NCI-H345 treated with DMSO at 0.1 percent for 48 hours (cell line): ENCODE measurements around the gene GDI2.
A peak's percentile ranks its signal among the peaks of the same experiment; 100 is the strongest.
"Not testable (repeated sequence)": the region's sequence is repeated elsewhere in the genome, so short reads cannot be mapped to it uniquely, and the experiment has no call there.

Source experiments
- DNase-seq: peaks from one replicate; lab custom pipeline; 2025; ENCODE audit not compliant: unreplicated experiment; lab: John Stamatoyannopoulos, UW

Gene GDI2

GRCh38 chr10:5813341-5814109 lies at the start of gene GDI2:
Gene GDI2, minus strand, starts transcription at chr10:5813434. Its CDS starts 176 bp downstream, at chr10:5813258.
- DNase-seq = peak; percentile 82

- DNase-seq = no peak
Measured at GRCh38 chr10:5862360-5862961, 49.2 kb upstream of the GDI2 start.

DNA sequence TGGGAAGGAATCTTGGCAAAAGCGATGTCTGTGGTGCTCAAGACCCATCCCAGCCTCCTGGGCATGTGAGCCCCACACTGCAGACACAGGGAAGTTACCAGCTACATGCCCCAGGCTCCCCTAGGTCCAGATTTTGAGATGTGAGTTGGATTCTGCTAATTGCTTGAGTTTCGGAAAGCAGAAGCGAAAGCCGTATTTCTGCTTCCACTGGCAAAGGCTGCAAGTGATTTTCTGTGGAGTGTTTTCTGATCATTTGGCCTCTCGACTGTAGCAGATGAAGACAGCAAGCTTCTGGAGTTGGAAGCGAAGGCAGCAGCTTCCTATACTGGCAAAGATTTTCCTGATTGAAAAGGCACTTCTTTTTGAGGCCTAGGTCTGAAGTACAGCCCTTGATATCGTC lies 46.8 kb upstream of the GDI2 start:
- DNase-seq = no peak

DNA sequence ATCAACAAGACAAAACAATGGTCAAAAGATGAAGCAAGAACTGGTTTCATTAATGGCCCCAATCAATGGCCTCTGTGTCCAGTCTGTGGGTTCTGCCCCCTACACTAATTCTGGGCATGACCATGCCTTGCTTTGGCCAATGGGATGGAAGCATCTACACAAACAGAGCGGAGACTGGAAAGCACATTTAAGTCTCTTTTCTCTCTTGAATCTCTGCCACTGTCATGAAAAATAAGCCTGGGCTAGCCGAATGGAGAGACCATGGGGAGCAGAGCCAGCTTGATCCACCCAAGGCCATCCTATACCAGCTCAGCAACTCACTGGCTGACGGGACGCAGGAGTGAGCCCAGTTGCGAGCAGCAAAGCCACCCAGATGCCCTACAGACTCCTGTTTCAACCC lies 45.6 kb upstream of the GDI2 start:
- no peak for DNase-seq

DNA sequence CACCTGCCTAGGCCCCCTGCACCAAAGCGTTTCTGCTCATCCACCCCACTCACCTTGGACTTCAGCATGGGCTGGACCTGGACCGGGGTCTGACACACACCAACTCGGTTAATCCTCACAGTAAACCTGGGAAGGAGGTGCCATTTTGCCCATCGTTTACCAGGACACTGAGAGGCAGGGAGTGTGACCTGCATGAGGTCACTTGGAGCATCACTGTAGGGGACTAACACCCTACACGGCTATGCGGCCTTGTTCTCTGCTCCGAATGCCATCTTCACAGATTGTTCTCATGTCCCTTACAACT lies 43.4 kb upstream of the GDI2 start:
- DNase-seq = no peak

GRCh38 chr10:5855979-5856700 lies 42.9 kb upstream of the GDI2 start:
- DNase-seq = no peak

DNA sequence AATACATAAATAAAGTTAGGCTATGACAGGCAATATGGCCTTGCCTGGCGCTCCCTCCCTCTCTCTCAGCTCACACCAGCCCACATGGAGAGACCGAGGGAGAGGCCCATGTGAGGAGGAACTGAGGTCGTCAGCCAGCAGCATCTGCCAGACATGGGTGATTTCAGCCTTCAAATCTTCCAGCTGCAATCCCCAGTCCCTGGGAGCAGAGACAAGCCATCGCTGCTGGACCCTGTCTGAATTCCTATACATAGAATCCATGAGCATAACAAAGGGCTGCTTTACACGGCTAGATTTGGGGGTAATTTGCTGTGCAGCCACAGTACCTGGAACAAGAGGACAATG lies 40.9 kb upstream of the GDI2 start:
- DNase-seq = no peak

- not testable (repeated sequence) for DNase-seq
Measured at GRCh38 chr10:5846667-5847066, 33.4 kb upstream of the GDI2 start.

- no peak for DNase-seq
Measured at GRCh38 chr10:5844345-5845055, 31.3 kb upstream of the GDI2 start.

DNA sequence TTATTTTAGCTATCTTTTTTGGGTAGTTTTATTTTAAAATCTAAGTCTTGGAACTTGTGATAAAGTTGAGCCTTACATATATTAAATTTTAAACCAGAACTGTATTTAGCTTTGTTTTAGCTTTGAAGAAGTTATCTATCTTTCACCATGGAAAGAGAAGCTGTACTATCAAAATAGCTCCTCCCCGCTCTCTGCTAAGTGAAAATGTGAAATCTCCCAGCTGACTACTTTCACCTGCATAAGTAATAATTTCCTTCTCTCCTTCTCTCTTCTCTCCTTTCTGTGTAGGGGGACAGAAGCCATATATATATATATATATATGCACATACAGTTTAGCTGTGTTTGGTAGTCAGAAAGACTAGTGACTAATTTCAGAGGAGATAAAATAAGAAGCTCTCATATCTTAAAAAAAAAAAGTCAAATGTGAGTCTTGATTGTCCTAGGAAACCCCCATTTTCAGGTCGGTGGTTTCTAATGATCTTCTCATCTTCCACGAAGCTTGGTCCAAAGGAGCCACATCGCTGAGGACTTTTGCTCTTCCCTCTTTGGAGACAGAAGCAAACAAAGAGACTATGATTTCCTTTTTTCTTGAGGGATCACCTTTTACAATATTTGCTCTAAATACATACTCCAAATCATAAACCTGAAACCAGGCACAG lies 30.6 kb upstream of the GDI2 start:
- no peak for DNase-seq

GRCh38 chr10:5841965-5842364 lies 28.7 kb upstream of the GDI2 start:
- no peak for DNase-seq

- DNase-seq = no peak
Measured at GRCh38 chr10:5840314-5841307, 27.4 kb upstream of the GDI2 start.

- DNase-seq = not testable (repeated sequence)
Measured at GRCh38 chr10:5836181-5836580, 22.9 kb upstream of the GDI2 start.

GRCh38 chr10:5835446-5836095 lies 22.3 kb upstream of the GDI2 start:
- no peak for DNase-seq

DNA sequence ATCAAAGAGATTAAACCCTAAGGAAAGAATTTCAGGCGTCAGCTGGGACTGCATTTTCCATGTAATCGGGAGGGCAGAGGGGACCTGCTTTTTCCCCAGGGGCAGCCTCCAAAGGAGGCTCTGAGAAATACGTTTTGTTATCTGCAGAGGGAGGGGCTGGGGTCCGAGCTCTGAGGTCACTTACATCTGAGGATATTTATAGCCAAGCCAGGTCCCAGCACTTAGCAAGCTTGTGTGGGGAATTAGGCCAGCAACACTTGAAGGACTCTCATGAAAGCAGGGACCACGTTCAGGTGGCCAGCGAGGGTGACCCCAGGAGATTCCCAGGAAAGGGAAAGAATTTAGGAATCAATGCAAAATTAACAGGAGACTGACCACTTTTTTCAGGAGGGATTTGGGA lies 20.6 kb upstream of the GDI2 start:
- no peak for DNase-seq

GRCh38 chr10:5832946-5833345 lies 19.7 kb upstream of the GDI2 start:
- DNase-seq = no peak

GRCh38 chr10:5831446-5831782 lies 18.2 kb upstream of the GDI2 start:
- DNase-seq = no peak

DNA sequence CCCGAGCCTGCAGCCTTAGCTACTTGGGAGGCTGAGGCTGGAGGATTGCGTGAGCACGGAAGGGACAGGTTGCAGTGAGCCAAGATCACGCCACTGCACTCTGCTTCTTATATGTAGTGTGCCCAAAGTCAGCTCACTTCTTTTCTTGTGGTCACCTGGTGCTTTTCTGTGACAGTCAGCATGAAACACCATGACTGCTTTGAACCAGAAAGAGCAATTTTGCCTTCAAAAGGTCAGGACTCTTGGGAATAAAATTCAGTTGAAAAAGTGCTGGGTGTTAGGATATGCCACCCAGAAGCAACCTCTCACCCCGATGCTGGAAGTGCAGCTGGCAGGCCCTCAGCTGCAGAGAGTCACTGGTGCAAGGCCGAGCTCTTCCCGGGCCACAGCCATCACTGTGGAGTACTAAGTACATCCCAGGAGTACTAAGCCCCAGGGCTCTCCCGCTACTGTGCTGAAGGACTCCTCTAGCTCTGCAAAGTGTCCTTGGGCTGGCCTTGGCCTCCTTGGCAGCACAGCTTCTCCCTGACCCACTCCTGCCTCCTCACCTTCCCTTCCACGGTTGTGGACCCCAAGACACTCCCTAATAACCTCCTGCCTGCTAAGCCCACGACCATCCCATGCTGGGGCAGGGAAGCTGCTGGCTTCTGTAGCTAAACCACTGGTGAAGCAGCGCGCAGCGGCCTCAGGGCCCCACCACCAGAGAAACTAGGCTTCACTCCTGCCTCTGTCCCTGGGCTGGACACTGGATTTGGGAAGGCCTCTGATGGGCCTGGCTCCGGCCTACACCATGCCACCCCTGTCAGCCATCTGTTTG lies 17.6 kb upstream of the GDI2 start:
- DNase-seq = no peak

GRCh38 chr10:5829267-5829666 lies 16.0 kb upstream of the GDI2 start:
- no peak for DNase-seq
